Skin epidermis (tissue), 12 donors: ENCODE data around the gene NXPH2.

ENCODE experiments used
- H3K27ac ChIP-seq, 21 experiments: fragments of 200-600 bp; sonication (generic) in 11 of 21; one replicate each; pipeline ENCODE4 v1.5.0; 2020; ENCODE audit warnings: mild to moderate bottlenecking in 3 of 21, inconsistent platforms in 2 of 21, moderate library complexity in 2 of 21
- H3K4me3 ChIP-seq, 7 experiments: fragments of 200-600 bp; sonication (generic) in 2 of 7; one replicate each; pipeline ENCODE4 v1.5.0; 2020; ENCODE audit warnings: inconsistent platforms in 2 of 7, mild to moderate bottlenecking in 2 of 7, moderate library complexity in 1 of 7

The NXPH2 gene

DNA sequence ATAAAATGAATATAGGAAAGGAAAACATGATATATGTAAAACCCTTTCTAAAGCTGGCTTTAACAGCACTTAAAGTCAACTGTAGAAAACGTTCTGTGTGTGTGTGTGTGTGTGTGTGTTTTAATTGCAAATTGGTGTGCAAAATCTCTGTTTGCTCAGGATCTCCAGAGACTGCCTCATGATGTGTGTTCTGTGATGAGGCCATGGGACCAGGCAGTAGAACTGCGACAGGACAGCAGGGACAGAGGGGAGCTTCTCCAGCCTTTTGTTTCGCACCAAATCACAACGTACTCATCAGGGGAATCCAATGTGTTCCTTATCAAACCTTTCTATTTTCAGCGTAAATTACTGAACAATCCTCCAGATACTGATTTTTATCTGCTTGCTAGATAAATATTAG, 66.7 kb downstream of the NXPH2 start:
- Histone ChIP-seq H3K27ac (no peak overlapping the region), H3K4me3 (no peak overlapping the region)

DNA sequence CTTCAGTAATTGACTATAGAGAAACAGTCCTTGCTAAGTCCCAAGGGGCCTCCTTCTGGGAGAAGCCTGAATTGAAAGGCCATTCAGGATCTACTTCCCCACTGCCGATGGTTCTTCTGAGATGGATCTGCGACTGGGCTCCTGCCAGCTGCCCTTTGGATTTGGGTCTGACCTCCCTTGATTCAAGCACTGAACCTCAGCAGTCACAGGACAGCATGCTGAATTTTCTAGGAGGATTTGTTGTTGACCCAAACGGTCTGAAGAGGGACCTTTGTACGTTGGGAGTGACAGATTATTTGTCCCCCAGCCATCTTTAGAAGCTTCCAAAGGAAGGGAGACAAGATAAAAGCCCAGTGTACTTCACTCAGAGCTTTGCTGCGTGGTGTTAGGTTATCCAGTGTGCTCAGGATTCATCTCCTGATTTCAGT, 67.1 kb downstream of the NXPH2 start:
- H3K27ac ChIP-seq: no peak overlapping the region

DNA sequence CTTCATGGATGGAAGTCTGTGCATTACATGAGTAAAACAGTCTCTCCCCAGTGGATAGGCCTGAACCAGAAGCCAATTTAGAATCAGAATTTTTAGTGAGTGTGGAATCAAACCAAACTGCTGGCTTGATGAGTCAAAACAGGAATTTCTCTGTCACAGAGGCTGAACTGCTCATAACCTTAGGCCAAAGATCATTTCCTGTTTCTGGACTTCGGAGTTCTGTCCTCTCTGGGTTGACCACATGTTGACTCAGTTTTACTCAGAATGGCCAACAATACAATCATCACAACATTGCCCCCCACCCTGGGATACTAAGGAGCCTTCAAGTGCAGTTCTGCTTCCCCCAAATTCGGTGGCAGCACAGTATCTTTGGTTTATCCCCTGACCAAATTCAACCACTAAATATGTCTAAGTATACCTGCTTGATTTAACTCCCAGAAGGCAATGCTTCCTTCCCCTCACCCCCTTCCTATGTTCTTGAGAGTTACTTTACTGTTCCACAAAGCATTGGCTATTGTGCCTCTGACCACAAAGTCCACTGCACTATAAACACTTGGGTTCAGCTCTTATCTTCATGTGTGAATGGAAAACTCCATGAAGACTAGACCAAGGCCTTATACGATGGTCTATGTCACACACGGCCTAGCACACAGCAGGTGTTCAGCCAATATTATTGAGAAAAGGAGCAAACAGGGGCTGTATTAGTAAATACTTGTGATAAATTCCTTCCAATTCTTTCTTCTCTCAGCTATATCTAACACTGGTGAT, 67.8 kb downstream of the NXPH2 start:
- no peak overlapping the region for H3K27ac ChIP-seq
- H3K4me3 ChIP-seq: no peak overlapping the region

More for the DNA sequence above, 67.1 kb downstream of the NXPH2 start:
- no peak overlapping the region for H3K4me3 ChIP-seq

DNA sequence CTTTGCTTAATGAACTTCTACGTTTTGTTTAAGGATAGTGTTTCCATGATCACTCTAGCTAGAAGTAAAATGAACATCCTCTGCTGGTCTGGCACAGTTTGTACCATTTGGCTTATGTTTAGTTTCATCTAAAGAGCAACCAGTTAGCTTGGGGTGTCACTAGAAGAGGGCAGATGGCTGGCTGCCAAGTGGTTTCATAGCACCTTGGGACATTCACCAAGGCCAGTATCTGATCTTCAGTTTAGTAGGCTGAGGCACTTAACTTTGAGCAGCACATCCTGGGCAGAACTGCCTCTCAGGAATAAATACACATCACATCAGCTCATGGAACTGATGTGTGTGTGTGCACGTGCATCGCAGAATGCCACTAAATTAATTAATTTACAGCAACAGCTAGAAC, 68.4 kb downstream of the NXPH2 start:
- Histone ChIP-seq H3K4me3 (no peak overlapping the region), H3K27ac (no peak overlapping the region)

DNA sequence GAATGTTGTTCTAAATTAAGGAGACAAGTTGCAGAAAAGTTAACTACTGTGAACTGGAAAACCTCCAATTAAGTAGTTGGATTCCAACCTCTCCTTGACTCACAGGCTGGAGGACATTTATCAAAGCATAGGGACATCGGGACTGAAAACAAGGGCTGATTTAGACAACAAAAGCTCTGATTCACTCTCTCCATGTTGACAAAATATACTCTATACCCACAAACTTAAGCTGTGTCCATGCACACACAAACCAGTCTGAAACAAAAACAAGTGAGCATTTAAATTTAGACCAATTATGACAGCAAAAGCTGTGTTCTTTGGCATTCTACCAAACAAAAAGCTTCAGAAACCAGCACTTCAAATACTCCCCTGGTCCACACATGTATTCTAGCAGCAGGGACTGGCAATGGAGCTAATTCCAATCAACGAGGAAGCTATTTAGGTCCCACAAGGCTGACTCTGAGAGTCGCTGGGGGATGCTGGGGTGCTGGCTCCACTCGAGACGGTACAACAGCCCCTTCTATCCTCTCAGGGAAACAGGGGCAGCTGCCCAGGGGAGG, 71.4 kb downstream of the NXPH2 start:
- H3K27ac ChIP-seq: no peak overlapping the region
- no peak overlapping the region for H3K4me3 ChIP-seq

DNA sequence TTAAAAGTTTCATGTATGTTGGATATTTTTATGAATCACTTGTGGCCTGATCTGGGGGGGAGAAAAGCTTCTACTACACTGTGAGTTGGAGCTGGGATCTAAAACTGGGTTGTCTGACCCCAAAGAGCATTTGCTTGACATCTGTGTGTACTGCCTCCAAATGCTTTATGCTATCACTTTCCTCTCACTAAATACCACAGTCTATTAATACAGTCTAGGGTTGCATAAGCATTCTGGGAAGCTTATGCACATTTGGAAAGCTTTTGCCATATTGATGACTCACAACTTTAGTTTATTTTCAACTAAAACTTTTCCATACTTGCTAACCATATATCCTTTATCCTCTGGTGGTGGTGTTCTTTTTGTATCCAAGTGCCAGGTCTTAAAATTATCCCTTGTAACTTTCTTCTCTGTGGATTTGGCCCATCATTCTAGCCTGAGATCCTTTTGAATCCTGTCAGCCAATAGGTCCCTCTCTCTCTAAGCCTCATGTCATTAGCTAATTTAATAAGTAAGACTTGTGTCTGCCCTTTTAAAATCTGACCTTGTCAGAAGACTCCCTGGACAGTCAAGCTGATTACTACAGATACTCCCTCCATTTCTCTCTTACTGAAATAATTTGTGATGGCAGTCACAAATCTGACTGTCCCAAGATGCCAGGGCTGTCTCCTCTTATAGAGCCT, 72.7 kb downstream of the NXPH2 start:
- Histone ChIP-seq H3K4me3 (no peak overlapping the region), H3K27ac (peak overlapping the region in 2 of 21 experiments; percentile 19 to 45)

DNA sequence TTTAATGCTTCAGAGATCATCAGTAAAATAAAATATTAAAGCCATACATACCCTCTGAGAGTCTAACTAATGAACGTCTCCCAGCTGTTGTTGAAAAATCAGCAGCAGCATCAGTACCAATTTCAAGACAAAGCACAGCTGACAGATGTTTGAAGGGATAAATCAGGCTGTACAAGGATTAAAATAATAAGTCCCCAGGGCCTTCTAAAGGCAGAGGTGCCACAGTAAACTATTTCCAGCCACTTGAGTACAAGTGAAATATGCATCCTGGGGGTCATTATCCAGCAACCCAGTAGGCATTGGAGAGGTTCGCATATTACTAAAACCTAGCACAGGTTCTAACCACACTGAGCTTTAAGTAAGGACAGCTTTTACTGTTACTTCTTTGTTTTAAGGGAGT, 76.9 kb downstream of the NXPH2 start:
- H3K27ac ChIP-seq: no peak overlapping the region

DNA sequence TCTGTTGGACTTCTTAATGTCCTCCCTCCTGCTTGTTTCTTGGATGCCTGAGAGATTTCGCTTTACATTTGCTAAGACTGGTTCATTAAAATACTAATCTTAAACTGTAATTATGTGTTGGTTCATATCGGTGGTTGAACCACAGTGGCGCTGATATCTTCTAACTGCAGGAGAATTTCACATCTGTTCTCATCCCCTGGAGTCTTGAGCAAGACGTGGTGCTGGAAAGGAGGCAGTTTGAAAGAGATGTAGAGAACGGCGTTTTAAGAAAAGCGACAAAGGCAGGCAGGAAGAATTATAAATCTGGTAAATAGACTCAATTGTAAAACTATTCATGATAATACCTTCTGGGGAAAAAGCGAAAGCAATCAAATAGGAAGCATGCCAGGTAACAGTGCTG, 79.5 kb downstream of the NXPH2 start:
- Histone ChIP-seq H3K27ac (no peak overlapping the region), H3K4me3 (no peak overlapping the region)

More for the DNA sequence above, 76.9 kb downstream of the NXPH2 start:
- no peak overlapping the region for H3K4me3 ChIP-seq

DNA sequence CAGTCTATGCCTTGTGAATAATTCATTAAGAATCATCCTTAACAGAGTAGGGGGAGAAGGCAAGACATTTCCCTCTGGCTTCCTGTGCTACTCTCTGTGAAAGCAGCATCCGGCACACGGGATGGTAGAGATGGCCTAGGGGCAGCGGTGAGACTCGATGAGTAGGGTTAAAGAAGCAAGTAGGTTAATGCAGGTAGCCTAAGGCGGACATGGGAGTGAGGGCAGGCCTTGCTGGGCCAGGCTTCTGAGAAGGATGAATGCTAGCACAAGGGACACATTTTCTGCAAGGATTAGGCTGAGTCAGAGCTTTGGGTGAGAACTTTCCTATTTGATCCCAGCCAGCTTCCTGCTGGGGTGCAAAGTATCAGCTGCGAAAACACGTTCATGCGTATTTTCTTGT, 80.8 kb downstream of the NXPH2 start:
- no peak overlapping the region for H3K4me3 ChIP-seq
- H3K27ac ChIP-seq: no peak overlapping the region

DNA sequence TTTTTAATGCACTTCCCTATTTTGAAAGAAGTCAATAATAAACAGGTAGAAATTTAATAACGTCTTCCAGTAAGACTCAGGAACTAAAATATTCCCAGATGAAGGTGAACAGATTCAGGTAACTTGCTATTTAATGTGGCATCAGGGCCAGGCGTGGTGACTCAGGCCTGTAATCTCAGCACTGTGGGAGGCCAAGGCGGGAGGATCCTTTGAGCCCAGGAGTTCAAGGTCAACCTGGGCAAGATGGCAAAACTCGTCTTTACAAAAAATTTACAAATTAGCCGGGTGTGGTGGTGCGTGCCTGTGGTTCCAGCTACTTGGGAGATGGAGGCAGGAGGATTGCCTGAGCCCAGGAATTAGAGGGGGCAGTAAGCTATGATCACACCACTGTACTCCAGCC, 81.8 kb downstream of the NXPH2 start:
- Histone ChIP-seq H3K4me3 (no peak overlapping the region), H3K27ac (no peak overlapping the region)

DNA sequence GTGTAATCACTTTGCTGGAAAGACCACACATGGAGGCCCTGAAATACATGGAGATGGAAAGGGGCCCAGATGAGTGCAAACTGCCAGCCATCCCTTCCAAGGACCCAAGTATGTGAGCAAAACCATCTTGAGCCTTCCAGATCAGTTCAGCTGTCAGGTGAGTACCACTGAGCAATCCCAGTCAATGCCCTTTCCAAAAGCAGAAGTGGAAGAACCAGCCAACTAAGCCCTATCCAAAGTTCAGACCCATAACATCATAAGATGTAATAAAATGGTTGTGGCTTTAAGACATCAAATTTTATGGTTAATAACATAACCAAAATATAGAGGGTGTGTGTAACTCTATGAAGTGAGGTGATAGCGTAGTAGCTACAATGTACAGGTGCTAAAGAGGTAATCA, 88.5 kb downstream of the NXPH2 start:
- H3K4me3 ChIP-seq: no peak overlapping the region

DNA sequence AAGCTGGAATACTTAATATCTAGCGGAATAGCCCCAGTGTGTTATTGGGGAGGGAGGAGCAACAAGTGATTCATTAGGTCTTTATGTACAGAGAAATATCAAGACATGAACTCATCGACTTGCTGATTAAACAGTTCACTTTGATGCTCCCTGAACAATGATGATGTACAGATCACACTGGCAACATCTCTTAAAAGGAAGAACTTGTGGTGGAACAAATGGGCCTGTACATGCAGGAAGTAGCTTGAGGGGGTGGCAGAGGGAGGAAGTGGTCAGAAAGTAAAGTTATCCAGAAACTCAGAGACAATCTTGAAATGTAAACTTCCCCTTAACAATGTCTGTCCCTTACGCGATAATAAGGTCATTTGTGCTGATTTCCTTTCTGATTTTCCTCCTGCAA, 90.5 kb downstream of the NXPH2 start:
- no peak overlapping the region for H3K27ac ChIP-seq
- no peak overlapping the region for H3K4me3 ChIP-seq

More for the DNA sequence above, 88.5 kb downstream of the NXPH2 start:
- H3K27ac ChIP-seq: no peak overlapping the region

DNA sequence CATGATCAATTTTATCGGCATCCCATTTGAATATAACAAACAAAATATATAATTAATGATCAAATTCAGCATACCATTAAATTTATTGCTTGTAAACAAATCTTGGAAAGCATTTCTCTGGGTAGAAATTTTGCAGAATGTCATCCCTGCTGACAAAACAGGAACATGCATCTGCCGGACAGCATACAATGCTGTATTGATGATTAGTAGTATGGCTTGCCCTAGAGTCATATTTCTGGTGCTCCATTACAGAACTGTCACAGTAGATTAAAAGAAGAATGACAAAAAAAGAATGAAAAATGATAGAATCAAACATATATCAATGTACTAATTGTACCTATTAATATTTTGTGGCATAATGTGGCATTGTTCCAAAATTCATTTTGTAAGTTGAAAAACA, 98.0 kb downstream of the NXPH2 start:
- H3K27ac ChIP-seq: no peak overlapping the region
- no peak overlapping the region for H3K4me3 ChIP-seq

DNA sequence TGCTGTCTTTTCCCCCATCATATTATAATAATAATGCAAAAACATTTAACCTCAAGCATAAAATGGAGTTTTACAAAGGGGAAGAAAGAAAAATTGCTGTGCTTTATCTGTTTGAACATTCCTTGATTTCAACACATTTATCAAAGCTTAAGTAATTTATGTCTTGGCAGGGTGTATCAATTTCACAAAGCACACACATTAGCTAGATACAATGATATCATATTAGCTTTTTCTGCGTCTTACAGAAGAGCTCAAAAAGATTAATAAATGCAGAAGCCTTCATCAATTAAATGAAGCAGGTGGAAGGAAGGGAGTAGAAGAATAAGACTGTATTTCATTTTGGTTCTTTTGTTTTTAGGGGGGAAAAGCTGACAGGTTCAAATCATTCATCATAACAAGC, 103.0 kb downstream of the NXPH2 start:
- no peak overlapping the region for H3K27ac ChIP-seq
- H3K4me3 ChIP-seq: no peak overlapping the region

DNA sequence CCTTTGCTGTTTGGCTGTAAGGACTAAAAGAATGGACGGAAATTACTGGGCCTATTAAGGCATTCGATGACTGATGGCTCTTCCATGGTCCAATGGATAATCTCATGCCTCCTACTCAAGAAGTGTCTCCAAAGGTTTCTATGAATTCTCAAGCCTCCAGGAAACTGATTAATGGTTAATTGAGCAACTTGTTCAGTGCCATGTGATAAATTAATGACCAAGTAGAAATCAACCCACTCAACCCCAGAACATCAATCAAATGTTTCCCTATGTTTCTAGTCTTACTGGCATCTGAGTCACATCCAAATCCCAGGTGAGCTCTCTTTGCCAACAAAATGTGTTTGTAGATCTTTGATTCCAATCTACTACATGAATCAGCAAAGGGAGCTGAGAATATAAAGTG, 103.6 kb downstream of the NXPH2 start:
- H3K27ac ChIP-seq: no peak overlapping the region
- H3K4me3 ChIP-seq: no peak overlapping the region

DNA sequence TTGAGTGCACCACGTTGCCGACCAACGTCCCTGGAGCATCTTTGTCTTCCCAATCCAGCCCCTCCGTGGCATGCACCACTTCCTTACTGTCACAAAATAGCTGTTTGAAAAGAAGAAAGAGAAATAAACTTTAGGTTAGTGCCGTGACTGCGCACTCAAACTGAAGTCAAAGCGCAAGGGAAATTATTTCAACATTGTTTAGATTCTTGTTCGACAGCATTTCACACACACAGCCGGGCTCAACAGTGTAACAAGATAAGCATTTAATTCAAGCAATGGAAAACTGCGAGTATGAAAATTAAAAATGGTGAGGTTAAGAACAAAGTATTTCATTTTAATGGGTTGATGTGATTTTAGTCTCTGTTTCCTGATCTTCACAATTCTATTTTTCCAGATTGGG, 108.6 kb downstream of the NXPH2 start:
- Histone ChIP-seq H3K27ac (no peak overlapping the region), H3K4me3 (no peak overlapping the region)

DNA sequence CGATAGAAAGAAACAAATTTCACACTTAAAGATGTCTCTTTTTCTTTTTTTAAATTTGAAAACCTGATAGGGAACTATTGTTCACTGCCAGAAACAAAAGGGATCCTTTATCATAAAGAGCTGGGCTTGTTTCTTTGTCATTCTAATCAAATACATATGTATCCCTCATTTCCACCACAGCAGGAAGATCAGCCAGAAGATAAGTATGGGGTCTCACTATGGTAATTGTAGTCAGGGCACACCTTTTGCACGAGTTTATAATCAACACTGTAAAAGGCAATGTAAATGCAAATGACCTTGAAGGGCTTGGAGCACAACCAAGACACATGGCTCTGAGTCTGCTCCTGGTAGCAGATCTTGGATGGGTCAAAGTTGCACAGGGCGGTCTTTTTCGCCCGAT, 109.5 kb downstream of the NXPH2 start:
- Histone ChIP-seq H3K27ac (no peak overlapping the region), H3K4me3 (no peak overlapping the region)

DNA sequence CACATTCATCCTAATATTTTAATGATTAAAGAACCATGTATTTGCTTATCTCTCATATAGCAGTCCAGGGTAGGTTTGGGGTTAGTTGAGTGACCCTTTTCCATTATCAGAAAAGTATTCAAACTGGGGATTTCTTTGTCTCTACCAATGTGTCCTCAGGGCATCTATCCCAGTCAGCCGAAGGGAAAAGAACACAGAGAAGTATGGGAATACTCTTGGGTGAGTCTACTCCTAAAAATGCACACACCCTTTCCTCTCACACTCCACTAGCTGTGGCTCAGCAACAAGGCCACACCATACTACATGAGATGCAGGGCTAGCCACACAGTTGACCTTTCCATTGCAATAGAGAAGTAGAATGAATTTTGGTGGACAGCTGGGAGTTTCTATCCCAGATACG, 114.3 kb downstream of the NXPH2 start:
- H3K27ac ChIP-seq: no peak overlapping the region

DNA sequence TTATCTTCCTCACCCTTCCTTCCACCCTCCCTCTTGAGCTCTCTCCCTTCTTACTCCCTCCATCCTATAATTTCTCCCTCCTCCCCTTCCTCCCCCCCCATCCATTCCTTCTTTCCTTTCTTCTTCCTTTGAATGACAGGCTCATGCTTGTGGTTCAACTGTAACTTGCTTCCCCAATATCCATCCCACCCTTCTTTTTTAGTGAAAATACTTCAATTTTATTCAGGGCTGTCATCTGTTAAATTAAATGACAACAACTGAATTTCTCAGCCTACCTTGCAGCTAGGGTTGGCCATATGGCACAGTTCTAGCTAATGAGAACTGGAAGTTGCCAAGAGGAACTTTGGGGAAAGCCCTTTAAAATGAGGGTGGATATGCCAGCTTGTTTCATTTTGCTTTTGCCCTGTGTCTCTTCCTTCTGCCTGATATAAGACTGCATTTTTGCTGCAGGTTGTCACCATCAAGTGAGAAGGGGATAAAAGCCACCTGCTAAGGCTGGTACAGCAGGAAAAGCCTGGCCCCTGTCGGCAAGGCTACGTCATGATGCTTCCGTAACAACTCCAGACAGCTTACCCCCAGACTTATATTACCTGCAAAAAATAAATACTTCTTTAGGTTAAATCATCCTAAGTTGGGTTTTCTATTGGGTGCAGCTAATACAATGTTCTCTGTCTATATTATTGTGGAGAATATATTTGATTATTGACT, 121.8 kb downstream of the NXPH2 start:
- no peak overlapping the region for H3K4me3 ChIP-seq
- no peak overlapping the region for H3K27ac ChIP-seq

More for the DNA sequence above, 114.3 kb downstream of the NXPH2 start:
- no peak overlapping the region for H3K4me3 ChIP-seq

DNA sequence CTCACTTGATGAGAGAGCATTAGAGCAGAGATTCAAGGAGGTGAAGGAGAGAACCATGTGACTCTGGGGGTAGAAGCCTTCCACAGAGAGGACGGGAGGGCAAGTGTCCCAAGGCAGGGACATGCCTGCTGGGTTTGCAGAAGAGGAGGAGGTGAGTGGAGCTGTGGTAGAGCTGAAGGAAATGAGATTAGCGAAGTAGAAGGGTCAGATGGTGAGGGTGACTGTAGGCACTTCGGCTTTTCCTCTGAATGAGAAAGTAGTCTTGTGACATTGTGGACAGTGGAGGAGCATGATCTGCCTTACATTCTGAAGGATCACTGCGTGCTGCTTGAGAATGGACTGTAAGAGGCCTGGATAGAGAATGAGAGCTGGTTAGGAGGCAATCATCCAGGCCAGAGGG, 126.0 kb downstream of the NXPH2 start:
- Histone ChIP-seq H3K4me3 (no peak overlapping the region), H3K27ac (no peak overlapping the region)

DNA sequence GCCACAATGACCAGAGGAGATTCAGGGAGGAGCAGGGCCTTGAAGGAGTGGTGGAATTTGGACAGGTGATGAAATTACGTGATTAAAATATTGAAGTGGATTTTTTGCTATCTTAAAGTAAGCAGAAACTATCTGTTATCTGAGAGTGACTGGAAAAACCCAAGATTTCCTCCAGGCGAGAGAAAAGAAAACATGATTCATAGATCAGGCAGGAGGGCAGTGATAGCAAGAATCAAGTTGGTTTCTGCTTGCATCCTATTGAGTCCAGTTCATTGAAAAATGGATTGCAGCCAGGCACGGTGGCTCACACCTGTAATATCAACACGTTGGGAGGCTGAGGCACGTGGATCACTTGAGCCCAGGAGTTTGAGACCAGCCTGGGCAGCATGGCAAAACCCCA, 127.8 kb downstream of the NXPH2 start:
- Histone ChIP-seq H3K27ac (no peak overlapping the region), H3K4me3 (no peak overlapping the region)
